SKM-1 treated with dmso at 0.1 percent for 144 hours (cell line): Measurements from ENCODE around the gene GRAMD2A.

Source experiments
- DNase-seq: peaks from one replicate; lab custom pipeline; 2025; ENCODE audit not compliant: unreplicated experiment; lab: John Stamatoyannopoulos, UW

Gene GRAMD2A

GRCh38 chr15:72169236-72169920 is 28.2 kb downstream of the GRAMD2A start:
- no peak for DNase-seq

DNA sequence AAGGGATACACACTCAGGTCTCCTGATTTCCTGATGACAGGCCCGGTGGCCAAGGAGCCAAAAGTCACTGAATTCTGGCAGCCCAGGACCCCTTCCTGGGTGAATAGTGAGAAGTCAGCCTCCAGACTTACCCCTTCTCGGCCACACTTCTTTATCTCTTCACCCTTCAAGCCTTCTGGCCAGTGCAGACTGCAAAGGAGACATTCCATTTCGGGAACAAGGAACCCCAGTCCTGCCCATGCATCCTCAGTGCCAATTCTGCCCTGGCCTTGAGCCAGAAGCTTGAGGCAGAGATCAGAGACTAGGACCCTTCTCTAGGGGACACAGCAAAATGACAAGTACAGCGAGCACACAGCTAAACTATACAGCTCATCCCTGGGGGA is 28.8 kb downstream of the GRAMD2A start:
- no peak for DNase-seq

GRCh38 chr15:72168131-72168807 is 29.3 kb downstream of the GRAMD2A start:
- DNase-seq = peak; percentile 20

DNA sequence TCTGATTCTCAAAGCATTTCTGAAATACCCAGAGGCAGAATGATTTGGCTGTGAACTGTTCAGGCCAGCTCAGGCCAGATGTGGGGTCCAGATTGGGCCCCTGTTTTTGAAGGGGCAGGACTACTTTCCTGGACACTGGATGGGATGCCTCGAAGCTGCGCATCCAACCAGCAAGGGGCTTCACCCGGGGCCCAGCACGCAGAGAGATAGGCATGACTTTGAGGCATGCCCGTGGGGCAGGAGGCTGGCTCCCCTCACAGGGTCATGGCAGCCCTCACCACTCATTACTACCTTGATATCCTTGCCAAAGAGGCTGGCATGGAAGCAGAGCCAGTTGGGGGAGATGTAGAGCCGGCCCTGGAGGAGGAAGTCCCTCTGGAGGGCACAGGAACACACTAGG is 30.1 kb downstream of the GRAMD2A start:
- DNase-seq = no peak

GRCh38 chr15:72166716-72167417 is 30.7 kb downstream of the GRAMD2A start:
- DNase-seq = no peak

- no peak for DNase-seq
Measured at GRCh38 chr15:72163719-72164118, 33.9 kb downstream of the GRAMD2A start.

DNA sequence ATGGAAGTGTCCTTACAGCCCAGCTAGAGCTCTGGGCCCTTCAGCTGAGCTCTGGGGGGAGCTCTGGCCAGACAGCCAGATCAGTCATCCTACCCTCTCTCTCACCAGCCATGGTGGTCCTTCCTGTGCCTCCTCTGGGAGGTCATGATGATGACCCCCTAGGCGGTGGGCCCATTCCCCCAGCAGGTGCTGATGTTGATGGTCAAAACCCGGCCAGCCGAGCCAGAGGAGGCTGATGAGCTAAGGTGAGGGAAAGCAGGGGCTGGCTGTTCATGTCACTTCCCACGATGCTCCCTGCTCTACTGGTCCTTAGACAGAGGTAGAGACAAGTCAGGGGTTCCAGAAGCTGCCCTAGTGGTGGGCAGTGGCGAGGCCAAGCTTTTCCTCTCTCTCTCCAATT is 35.0 kb downstream of the GRAMD2A start:
- no peak for DNase-seq

- no peak for DNase-seq
Measured at GRCh38 chr15:72161361-72162132, 36.0 kb downstream of the GRAMD2A start.

GRCh38 chr15:72160696-72161245 is 36.8 kb downstream of the GRAMD2A start:
- no peak for DNase-seq

DNA sequence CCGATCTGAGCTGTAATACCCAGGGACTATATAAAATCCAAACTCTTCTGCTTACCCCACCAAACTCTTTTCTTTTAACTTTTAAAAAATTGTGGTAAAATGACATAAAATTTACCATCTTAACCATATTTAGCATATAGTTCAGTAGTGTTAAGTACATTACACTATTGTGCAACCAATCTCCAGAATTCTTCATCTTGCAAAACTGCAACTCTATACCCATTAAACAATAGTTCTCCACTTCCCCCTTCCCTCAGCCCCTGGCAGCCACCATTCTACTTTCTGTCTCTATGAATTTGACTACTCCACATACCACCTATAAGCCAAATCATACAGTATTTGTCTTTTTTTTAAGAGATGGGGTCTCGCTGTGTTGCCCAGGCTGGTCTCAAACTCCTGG is 40.7 kb downstream of the GRAMD2A start:
- peak; percentile 23 for DNase-seq

DNA sequence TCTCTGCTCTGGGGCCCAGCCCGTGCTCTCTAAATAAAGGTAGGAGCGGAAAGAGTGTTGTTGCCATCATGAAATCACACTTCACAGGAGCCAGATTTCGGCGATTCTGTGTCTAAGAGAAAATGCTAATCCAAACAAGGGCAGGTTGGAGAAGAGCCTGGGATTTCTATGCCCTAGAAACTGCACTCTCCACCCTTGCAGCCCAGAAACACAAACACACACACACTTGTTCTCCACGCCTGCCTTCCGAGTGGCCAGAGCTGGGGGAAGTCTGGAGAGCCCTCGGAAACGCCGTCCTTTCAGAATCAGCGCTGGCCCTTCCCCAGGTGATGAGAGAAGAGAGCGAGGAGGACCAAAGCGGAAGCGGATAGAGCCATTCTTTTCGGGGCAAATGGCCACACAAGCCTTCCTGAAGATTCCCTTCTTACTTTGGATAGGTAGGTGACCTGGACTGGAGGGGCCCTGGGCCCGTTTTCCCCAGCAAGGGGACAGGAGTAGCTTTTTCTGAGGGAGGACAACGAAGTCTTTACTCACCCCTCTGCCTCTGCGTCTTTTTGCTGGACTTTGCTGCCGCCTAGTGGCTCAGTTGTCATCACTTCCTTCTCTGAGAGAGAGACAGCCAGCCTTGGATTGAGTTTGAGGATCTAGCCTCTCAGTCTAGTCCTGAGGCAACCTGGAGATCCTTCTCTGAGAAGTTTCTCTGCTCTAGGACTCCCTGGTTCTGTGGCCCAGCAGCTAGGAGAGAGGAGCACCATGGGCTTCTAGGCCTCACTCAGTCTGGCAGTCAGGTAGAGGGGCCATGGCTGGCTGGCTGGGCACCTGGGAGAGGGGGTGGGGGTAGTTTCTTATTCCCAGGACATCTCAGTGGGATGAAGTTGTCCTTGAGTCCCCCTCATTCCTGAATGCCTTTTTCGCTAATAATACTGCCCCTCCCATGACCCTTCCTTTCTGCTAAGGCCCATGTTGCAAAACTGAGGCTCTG is 41.7 kb downstream of the GRAMD2A start:
- DNase-seq = peak; percentile 86

DNA sequence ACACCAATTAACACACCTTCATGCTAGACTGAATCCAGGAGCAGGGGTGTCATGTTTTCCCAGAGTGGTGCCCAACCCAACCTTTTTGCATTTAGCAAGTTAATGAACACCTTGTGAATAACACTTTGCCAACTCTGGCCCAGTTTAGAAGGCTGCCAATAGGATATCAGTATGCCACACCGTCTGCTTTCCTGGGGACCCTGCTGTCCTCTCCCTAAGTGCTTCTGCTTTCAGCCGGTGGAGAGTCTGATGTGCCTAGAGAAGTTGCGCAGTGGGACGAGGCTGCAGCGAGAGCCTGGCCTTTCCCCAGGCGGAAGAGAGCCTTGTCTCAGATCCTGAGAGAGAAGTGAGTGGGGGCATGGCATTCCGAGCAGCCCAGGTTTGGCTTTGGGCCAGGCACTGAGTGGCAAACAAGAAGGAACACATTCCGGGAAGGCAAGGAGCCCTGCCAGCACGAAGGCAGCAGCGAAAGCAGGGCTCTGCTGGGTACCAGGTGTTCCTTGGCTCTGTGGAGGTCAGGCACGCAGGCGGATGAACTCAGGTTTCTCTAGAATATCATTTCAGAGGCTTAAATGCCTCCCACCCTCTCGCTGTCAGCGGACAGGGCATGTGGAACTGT is 42.5 kb downstream of the GRAMD2A start:
- DNase-seq = no peak

- no peak for DNase-seq
Measured at GRCh38 chr15:72154316-72154715, 43.3 kb downstream of the GRAMD2A start.

GRCh38 chr15:72153269-72154000 is 44.2 kb downstream of the GRAMD2A start:
- DNase-seq = no peak

GRCh38 chr15:72147418-72147817 is 50.2 kb downstream of the GRAMD2A start:
- DNase-seq = peak; percentile 72

GRCh38 chr15:72146934-72147333 is 50.7 kb downstream of the GRAMD2A start:
- no peak for DNase-seq

DNA sequence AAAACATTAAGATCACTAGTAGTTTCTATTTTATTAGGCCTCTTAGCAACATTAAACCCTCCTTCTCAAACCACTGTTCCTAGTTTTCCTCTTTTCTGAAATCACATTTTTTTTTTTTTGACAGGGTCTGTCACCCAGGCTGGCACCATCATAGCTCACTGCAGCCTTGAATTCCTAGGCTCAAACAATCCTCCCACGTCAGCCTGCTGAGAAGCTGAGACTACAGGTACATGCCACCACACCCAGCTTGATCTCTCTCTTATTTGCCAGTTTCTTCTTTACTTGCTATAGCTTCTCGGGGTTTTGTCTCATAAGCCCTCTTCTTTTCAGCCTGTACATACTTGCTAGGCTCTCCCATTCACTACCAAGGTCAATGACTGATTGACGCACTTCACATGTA is 51.4 kb downstream of the GRAMD2A start:
- DNase-seq = no peak

DNA sequence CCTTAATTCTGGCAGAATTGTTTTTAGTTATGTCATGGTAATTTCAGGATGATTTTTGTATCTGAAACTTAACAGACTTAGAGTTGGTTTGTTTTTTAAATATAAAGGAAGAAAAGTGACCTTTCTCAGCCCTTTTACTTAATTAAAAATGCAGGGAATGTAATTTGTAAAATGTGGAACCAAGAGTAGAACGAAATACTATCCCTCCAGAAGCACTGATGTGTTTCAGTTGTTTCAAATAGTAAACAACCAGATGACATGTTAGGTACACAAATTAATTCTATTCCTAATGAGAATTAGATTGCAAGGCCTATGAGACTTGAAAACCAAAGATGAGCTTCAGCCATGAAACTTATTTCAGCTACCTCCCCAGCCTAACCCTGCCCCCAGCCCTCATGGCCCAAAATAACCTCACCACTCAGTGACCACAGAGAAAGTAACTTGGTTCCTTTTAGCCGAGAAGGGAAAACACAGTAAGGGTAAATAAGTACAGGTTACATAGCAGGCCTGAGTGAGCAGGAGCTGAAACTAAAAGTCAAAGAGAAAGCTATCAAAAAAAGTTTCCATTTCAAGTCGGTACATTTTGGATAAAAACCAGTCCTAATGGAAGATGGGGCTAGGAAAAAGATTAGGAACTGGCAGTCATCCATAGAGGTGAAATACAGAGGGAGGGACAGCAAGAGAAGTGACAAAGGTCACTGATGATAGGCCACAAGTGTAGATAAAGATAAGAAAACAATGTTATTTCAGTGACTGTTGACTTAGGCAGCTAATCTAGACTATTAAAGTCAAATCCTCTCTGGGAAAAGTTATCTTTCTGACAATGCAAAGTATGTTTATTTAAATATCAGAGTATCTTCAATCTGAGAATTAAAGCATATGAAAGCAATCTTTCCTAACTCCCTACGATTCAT is 56.2 kb downstream of the GRAMD2A start:
- DNase-seq = peak; percentile 35
